Measurements from ENCODE around the gene INF2. TPM values are rescaled to one million over a fixed set of nuclear protein-coding genes. Genes with fewer than 3 reads are reported as not detected.

INF2 gene
- total and polyA plus RNA-seq, 9 of the 15 experiments (the other 6 are each of a cell fraction or from before 2014, with no cell fraction given): 0.56 to 31.3 (median 7.8) TPM

DNA sequence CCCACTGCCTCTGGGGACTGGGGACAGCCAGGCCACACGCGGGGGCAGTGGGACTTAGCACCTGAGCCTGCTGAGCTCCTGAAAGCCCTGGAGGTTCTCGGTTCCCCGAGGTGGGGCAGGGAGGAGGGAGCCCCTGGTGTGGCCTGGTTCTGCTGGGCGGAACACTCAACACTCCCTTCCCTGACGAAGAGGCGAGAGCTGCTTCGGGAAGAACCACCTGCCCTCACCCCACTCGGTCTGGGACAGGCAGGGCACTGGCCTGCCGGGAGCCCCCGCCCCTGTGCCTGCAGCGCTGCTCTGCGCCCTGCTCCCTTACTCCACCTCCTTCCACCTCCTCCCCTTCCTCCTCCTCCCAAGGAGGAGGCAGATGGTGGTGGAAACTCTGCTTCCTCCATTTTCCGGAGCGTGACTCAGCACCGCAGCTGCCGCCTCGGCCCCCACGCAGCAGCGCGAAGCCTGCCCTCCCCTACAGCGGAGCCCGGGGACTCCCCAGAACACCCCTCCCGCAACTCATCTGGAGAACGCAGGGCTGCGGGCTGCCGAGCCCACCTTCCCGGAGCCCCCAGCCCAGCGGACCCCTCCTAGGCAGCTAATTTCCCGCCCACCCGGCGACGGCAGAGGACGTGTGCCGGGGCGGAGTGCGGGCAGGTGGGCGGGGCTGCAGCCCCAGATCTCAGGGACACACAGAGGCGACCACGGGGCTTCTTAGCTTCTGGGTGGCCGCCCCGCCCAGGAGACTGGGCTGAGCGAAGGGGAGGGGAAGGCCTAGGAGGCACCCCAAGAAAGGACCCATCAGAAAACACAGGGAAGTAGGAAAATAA, 11.7 kb upstream of the INF2 start (continued):
- TF ChIP-seq, protein P1, sequence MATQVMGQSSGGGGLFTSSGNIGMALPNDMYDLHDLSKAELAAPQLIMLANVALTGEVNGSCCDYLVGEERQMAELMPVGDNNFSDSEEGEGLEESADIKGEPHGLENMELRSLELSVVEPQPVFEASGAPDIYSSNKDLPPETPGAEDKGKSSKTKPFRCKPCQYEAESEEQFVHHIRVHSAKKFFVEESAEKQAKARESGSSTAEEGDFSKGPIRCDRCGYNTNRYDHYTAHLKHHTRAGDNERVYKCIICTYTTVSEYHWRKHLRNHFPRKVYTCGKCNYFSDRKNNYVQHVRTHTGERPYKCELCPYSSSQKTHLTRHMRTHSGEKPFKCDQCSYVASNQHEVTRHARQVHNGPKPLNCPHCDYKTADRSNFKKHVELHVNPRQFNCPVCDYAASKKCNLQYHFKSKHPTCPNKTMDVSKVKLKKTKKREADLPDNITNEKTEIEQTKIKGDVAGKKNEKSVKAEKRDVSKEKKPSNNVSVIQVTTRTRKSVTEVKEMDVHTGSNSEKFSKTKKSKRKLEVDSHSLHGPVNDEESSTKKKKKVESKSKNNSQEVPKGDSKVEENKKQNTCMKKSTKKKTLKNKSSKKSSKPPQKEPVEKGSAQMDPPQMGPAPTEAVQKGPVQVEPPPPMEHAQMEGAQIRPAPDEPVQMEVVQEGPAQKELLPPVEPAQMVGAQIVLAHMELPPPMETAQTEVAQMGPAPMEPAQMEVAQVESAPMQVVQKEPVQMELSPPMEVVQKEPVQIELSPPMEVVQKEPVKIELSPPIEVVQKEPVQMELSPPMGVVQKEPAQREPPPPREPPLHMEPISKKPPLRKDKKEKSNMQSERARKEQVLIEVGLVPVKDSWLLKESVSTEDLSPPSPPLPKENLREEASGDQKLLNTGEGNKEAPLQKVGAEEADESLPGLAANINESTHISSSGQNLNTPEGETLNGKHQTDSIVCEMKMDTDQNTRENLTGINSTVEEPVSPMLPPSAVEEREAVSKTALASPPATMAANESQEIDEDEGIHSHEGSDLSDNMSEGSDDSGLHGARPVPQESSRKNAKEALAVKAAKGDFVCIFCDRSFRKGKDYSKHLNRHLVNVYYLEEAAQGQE (IDR thresholded peaks at IDR 0.05; ENCODE audit: borderline replicate concordance): no peak
- TF ChIP-seq, protein P1 (CRISPR knock-in tag; IDR thresholded peaks at IDR 0.05; ENCODE audit: low read depth): no peak
- TF ChIP-seq SETDB1 (IDR thresholded peaks at IDR 0.05; ENCODE audit: low read length) (no peak), POLR2H (tag; IDR thresholded peaks at IDR 0.05; ENCODE audit: low read depth) (no peak), ZNF830 (CRISPR knock-in tag; IDR thresholded peaks at IDR 0.05) (no peak), MCM5 (IDR thresholded peaks at IDR 0.05; ENCODE audit: low read depth) (no peak), ZFX (CRISPR knock-in tag; IDR thresholded peaks at IDR 0.05) (peak; percentile 73), ZNF57 (CRISPR knock-in tag; IDR thresholded peaks at IDR 0.05) (no peak)
- TF ChIP-seq, protein P2, sequence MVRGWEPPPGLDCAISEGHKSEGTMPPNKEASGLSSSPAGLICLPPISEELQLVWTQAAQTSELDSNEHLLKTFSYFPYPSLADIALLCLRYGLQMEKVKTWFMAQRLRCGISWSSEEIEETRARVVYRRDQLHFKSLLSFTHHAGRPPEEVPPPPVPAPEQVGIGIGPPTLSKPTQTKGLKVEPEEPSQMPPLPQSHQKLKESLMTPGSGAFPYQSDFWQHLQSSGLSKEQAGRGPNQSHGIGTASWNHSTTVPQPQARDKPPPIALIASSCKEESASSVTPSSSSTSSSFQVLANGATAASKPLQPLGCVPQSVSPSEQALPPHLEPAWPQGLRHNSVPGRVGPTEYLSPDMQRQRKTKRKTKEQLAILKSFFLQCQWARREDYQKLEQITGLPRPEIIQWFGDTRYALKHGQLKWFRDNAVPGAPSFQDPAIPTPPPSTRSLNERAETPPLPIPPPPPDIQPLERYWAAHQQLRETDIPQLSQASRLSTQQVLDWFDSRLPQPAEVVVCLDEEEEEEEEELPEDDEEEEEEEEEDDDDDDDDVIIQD (CRISPR knock-in tag; IDR thresholded peaks at IDR 0.05): no peak
- TF ChIP-seq, protein P3, sequence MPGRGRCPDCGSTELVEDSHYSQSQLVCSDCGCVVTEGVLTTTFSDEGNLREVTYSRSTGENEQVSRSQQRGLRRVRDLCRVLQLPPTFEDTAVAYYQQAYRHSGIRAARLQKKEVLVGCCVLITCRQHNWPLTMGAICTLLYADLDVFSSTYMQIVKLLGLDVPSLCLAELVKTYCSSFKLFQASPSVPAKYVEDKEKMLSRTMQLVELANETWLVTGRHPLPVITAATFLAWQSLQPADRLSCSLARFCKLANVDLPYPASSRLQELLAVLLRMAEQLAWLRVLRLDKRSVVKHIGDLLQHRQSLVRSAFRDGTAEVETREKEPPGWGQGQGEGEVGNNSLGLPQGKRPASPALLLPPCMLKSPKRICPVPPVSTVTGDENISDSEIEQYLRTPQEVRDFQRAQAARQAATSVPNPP (IDR thresholded peaks at IDR 0.05; ENCODE audit: borderline replicate concordance, insufficient read depth, insufficient read length): no peak
- TF ChIP-seq, protein P4, sequence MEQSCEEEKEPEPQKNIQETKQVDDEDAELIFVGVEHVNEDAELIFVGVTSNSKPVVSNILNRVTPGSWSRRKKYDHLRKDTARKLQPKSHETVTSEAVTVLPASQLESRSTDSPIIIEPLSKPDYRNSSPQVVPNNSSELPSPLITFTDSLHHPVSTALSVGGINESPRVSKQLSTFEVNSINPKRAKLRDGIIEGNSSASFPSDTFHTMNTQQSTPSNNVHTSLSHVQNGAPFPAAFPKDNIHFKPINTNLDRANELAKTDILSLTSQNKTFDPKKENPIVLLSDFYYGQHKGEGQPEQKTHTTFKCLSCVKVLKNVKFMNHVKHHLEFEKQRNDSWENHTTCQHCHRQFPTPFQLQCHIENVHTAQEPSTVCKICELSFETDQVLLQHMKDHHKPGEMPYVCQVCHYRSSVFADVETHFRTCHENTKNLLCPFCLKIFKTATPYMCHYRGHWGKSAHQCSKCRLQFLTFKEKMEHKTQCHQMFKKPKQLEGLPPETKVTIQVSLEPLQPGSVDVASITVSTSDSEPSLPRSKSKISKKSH (CRISPR knock-in tag; IDR thresholded peaks at IDR 0.05): no peak

All from K562 (cell line).